Embryonic facial prominence (tissue), 1 donor: ENCODE results near the gene ANAPC1.
"Not testable (repeated sequence)": the region's sequence is repeated elsewhere in the genome, so short reads cannot be mapped to it uniquely, and the experiment has no call there.

Experiments used
- DNase-seq: peaks from one replicate; pipeline ENCODE4 v3.0.0-alpha.2; 2016; ENCODE audit errors: extremely low spot score

ANAPC1 gene

GRCh38 chr2:111735838-111736721 is 147.9 kb downstream of the ANAPC1 start:
- not testable (repeated sequence) for DNase-seq

- DNase-seq: not testable (repeated sequence)
Measured at GRCh38 chr2:111735420-111735819, 148.6 kb downstream of the ANAPC1 start.

DNA sequence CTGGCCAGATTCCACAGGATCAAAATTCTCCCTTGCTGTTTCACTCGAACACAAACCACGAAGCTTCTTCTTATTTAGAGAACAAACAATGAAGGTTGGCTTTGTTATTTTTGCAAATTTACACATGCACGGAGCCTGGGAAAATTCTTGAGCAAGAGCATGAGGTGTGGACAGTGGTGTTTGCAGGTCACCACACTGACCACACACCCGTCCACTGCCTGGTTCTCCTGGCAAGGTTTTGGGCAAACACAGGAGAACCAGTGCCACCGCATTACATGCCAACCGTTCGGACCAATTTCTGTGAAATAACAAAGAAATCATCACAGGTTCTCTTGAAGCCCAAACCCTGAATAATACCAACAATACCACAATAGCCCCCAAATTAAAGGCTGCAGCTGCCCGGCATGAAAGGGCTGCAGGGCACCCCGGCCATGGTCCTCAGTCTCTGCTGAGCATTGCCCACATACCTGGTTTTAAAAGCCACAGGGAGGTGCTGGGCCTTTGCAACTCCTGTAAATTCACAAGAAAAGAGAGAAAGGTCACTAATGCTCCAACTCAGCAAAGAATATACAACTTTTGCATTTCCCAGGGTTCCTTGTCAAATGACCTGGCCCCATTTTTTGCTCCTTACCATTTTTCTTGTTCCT is 154.1 kb downstream of the ANAPC1 start:
- DNase-seq: not testable (repeated sequence)

DNA sequence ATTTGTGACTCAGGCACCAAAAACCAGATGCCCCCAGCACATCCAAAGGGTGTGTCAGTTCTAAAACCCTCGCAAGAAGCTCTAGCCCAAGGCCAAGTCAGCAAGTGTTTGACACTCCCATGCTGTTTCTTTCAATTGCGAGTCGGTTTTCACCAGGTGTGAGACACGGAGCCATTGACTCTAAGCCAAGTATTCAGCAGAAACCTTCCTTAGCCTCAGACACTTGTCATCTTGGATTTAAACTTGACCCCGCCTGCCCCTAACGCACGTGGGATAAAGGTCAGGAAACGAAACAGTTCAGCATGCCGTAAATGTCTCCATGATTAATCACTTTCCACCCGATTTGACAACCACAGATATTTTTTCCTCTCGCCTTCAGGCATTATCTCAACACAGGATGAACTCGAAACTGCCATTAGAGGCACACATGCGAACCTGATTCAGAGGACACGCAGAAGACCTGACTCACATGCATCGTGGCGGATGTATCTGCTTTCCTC is 156.3 kb downstream of the ANAPC1 start:
- not testable (repeated sequence) for DNase-seq

DNA sequence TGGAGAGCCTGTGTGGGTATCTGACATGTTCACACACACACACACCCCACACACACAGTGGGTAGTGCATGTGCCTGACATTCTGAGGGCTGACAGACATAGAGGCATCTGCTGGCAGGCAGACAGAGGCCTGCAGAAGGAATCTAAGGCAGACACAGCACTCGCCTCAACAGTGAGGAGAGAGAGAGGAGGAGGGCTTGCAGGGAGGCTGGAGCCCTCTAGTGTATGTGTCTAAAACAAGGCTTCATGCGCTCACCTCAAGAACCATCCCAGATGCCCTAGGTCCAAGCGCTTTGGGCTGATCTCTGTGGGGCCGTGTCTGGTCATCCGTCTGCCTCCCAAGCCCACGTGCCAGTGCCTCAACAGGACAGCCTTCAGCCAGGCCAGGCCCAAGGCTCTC is 158.3 kb downstream of the ANAPC1 start:
- DNase-seq: not testable (repeated sequence)

DNA sequence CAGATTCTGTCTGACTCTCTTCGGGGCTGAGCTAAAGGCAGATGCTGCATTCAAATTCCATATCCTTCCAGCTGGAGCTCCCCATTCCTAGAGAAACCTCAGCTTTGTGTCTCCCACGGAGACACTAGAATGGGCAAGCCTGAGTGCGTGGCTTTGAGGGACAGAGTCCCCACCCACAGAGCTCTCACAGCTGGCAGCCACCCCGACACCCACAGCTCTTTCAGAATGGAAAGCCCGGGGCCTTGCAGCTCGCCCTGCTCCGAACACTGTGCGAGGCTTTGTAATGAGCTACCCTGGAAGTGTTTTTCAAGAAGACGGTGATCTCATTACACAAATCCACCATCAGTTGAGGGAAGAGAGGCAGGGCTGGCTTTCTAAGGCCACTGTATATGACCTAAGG is 164.4 kb downstream of the ANAPC1 start:
- not testable (repeated sequence) for DNase-seq
